GM21390 (cell line): ENCODE data around the gene CCT3.
"Not testable (repeated sequence)": the region's sequence is repeated elsewhere in the genome, so short reads cannot be mapped to it uniquely, and the experiment has no call there.

ENCODE experiments used
- ATAC-seq: cut with Tn5 transposase; IDR thresholded peaks from one replicate; pipeline ENCODE4 v1.9.1; 2021; ENCODE audit not compliant: unreplicated experiment

CCT3 gene

GRCh38 chr1:156337052-156337887, 822 bp downstream of the CCT3 start:
- ATAC-seq, result no peak

GRCh38 chr1:156336242-156336641, 1.9 kb downstream of the CCT3 start:
- no peak for ATAC-seq

GRCh38 chr1:156323179-156323578, 14.9 kb downstream of the CCT3 start:
- not testable (repeated sequence) for ATAC-seq

GRCh38 chr1:156320560-156320959, 17.5 kb downstream of the CCT3 start:
- ATAC-seq, result no peak

DNA sequence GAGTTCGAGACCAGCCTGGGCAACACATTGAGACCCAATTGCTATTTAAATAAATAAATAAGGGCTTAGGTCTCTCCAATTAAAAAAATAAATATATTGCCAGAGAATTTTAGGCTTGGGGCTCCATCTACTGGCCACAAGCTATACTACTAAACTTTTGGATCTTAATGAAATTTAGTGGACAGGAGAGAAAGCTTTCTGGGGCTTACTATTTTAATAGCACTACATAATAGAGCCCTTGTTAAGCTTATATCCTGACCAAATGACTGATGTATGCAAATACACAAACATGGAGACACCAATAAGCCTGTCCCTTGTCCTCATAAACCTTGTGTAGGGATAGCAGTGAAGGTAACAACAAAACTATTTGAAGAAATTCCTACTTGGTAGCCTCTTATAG, 18.4 kb downstream of the CCT3 start:
- ATAC-seq, result no peak

- ATAC-seq, result no peak
Measured at GRCh38 chr1:156316909-156317308, 21.2 kb downstream of the CCT3 start.

- no peak for ATAC-seq
Measured at GRCh38 chr1:156310962-156311361, 27.1 kb downstream of the CCT3 start.

GRCh38 chr1:156308078-156308477, 30.0 kb downstream of the CCT3 start:
- ATAC-seq, result no peak

- ATAC-seq, result no peak
Measured at GRCh38 chr1:156305215-156305614, 32.9 kb downstream of the CCT3 start.

GRCh38 chr1:156303241-156303640, 34.9 kb downstream of the CCT3 start:
- ATAC-seq, result no peak

- ATAC-seq, result no peak
Measured at GRCh38 chr1:156298852-156299357, 39.2 kb downstream of the CCT3 start, which contains the start of gene VHLL. Gene VHLL, minus strand, starts transcription at chr1:156299307. Its CDS starts 118 bp downstream, at chr1:156299189.

GRCh38 chr1:156295391-156295947, 42.6 kb downstream of the CCT3 start, which contains the start of gene GLMP:
Gene GLMP, minus strand, starts transcription at chr1:156295679. Its CDS starts 34 bp downstream, at chr1:156295645.
- no peak for ATAC-seq

GRCh38 chr1:156293895-156294294, 44.2 kb downstream of the CCT3 start:
- ATAC-seq, result no peak

DNA sequence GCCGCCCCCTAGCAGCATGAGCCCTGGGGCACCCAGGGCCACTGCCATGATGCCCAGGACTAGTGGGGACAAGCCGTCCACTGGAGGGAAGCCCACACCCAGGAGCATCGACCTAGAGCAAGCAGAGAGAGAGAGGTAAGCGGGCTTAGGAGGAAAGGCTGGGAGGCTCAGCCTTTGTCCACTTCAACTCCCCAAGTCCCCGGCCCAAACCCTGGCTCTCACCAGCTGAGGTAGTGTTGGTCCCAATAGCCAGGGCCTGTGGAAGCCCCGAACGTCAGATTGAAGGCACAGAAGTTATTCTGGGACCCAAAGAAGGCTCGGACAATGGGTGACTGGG, 45.0 kb downstream of the CCT3 start:
- no peak for ATAC-seq

GRCh38 chr1:156291226-156292061, 46.6 kb downstream of the CCT3 start:
- ATAC-seq, result no peak

DNA sequence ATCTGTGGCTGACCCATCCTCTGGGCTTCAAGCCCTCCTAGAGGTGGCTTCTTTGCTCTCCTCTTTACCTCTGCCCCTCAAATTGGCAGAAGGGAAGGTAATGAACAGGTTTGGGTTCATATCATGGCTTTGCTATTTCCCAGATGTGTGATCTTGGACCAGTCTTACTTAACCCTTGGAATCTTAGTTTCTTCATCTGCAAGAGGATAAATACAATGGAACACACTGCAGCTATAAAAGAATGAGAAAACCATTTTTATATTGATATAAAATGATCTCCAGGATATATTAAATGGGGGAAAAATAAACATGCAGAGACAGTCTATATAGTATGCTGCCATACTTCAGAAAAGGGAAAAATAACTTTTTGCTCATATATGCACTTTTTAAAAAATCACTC, 48.2 kb downstream of the CCT3 start:
- ATAC-seq, result no peak

DNA sequence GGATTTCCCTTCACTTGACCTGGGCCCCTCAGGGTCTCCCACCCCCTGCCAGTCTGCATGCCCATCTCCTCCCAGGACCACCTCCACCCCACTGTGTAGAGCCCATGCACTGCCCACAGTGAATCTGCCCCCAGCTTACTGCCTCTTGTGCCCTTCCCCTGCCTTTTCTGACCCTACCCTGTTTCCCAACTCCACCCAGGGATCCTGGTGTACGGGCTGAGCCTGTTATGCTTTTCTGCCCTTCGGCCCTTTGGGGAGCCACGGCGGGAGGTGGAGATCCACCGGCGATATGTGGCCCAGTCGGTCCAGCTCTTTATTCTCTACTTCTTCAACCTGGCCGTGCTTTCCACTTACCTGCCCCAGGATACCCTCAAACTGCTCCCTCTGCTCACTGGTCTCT, 52.0 kb downstream of the CCT3 start:
- no peak for ATAC-seq

DNA sequence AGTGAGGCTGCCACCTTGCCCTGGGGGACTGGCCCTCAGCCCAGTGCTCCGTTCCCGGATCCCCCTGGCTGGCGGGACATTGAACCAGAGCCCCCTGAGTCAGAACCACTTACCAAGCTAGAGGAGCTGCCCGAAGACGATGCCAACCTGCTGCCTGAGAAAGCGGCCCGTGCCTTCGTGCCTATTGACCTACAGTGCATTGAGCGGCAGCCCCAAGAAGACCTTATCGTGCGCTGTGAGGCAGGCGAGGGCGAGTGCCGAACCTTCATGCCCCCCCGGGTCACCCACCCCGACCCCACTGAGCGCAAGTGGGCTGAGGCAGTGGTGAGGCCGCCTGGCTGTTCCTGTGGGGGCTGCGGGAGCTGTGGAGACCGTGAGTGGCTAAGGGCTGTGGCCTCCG, 52.7 kb downstream of the CCT3 start:
- ATAC-seq, result no peak

GRCh38 chr1:156284757-156285156, 53.3 kb downstream of the CCT3 start:
- no peak for ATAC-seq

GRCh38 chr1:156284112-156284511, 54.0 kb downstream of the CCT3 start, which contains the start of gene TMEM79:
Gene TMEM79, plus strand, starts transcription at chr1:156284325. Its CDS starts 902 bp downstream, at chr1:156285227.
- no peak for ATAC-seq

- ATAC-seq, result no peak
Measured at GRCh38 chr1:156283521-156283920, 54.6 kb downstream of the CCT3 start.
